HL-60 (cell line): ENCODE results near the gene PTPRN2.

ENCODE experiments used
- POLR2AphosphoS5 ChIP-seq: IDR thresholded peaks from 2 replicates; pipeline ENCODE4 v1.6.1; 2012; ENCODE audit warnings: low read depth
- TF ChIP-seq, protein P1 (sequence below): IDR thresholded peaks from one replicate; pipeline ENCODE4 v1.5.1; 2011; ENCODE audit warnings: low read length, control low read depth, inconsistent platforms; ENCODE audit not compliant: insufficient read depth

DNA sequence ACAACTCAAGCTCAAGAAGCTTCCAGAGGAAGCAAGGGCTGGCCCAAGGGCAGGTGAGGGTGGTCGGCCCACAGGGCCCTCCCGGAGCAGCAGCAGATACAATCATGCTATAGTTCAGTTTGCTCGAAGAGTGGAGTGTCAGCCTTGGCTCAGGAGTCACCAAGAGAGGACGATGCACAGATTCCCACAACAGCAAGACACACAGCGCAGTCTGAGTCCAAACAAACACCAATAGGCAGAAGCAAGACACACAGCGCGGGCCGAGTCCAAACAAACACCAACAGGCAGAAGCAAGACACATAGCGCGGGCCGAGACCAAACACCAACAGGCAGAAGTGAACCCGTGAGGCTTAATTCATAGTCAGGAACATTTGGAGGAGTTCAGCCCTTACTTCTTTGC, 138.4 kb downstream of the PTPRN2 start:
- no peak for TF ChIP-seq POLR2AphosphoS5
- TF ChIP-seq, protein P1, sequence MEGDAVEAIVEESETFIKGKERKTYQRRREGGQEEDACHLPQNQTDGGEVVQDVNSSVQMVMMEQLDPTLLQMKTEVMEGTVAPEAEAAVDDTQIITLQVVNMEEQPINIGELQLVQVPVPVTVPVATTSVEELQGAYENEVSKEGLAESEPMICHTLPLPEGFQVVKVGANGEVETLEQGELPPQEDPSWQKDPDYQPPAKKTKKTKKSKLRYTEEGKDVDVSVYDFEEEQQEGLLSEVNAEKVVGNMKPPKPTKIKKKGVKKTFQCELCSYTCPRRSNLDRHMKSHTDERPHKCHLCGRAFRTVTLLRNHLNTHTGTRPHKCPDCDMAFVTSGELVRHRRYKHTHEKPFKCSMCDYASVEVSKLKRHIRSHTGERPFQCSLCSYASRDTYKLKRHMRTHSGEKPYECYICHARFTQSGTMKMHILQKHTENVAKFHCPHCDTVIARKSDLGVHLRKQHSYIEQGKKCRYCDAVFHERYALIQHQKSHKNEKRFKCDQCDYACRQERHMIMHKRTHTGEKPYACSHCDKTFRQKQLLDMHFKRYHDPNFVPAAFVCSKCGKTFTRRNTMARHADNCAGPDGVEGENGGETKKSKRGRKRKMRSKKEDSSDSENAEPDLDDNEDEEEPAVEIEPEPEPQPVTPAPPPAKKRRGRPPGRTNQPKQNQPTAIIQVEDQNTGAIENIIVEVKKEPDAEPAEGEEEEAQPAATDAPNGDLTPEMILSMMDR = no peak
